GM12874 (cell line): ENCODE data around the gene GRHL1.

Source experiments
- CTCF ChIP-seq: IDR thresholded peaks from 2 replicates; pipeline ENCODE4 v1.5.1; 2011; ENCODE audit warnings: low read depth, mild to moderate bottlenecking, control low read depth, low read length, moderate library complexity; ENCODE audit not compliant: insufficient read depth

GRHL1 gene

GRCh38 chr2:9999693-10000092, 48.2 kb downstream of the GRHL1 start:
- no peak for TF ChIP-seq CTCF

- no peak for TF ChIP-seq CTCF
Observed at GRCh38 chr2:10000541-10000940, 49.0 kb downstream of the GRHL1 start.

- no peak for TF ChIP-seq CTCF
Observed at GRCh38 chr2:10001586-10001985, 50.1 kb downstream of the GRHL1 start.

- no peak for TF ChIP-seq CTCF
Observed at GRCh38 chr2:10002109-10002508, 50.6 kb downstream of the GRHL1 start.

GRCh38 chr2:10002681-10003080, 51.2 kb downstream of the GRHL1 start:
- TF ChIP-seq CTCF = no peak

- no peak for TF ChIP-seq CTCF
Observed at GRCh38 chr2:10003206-10004125, 52.0 kb downstream of the GRHL1 start.

GRCh38 chr2:10004401-10004800, 52.9 kb downstream of the GRHL1 start:
- TF ChIP-seq CTCF = no peak
